Mesothelial cell of epicardium (in vitro differentiated cells): ENCODE data around the gene HCRT. TPM values are rescaled to one million over a fixed set of nuclear protein-coding genes. Genes with fewer than 3 reads are reported as not detected.
A peak's percentile ranks its signal among the peaks of the same experiment; 100 is the strongest.

Experiments used
- DNase-seq, 2 experiments: peaks; one replicate each; pipeline ENCODE4 v3.0.0; 2021; ENCODE audit warnings: low spot score in 2 of 2; ENCODE audit not compliant: unreplicated experiment in 2 of 2
- H3K27ac Mint-ChIP-seq: 2 replicates; pipeline ENCODE4 v1.8.0; 2021; ENCODE audit warnings: mixed read lengths
- H3K27me3 Mint-ChIP-seq: 2 replicates; pipeline ENCODE4 v1.8.0; 2021; ENCODE audit warnings: low read depth, mixed read lengths
- H3K36me3 Mint-ChIP-seq: 2 replicates; pipeline ENCODE4 v1.8.0; 2021; ENCODE audit warnings: mixed read lengths
- H3K4me1 Mint-ChIP-seq: 2 replicates; pipeline ENCODE4 v1.8.0; 2021; ENCODE audit warnings: mixed read lengths
- H3K4me3 Mint-ChIP-seq: 2 replicates; pipeline ENCODE4 v1.8.0; 2021; ENCODE audit warnings: mild to moderate bottlenecking, moderate library complexity, mixed read lengths
- H3K9me3 Mint-ChIP-seq: 2 replicates; pipeline ENCODE4 v1.8.0; 2021; ENCODE audit warnings: mixed read lengths
- CTCF ChIP-seq: fragments of 200-600 bp; sonication (generic); IDR thresholded peaks from one replicate; pipeline ENCODE4 v1.5.0; 2021; ENCODE audit warnings: antibody characterized with exemption; ENCODE audit not compliant: unreplicated experiment
- total RNA-seq: library from RNA; stranded (reverse); gene quantifications from 3 replicates; pipeline ENCODE4 v1.2.1, GENCODE V29; 2021

HCRT gene
- total RNA-seq, 1 donor from 2014 or later: not detected

GRCh38 chr17:42179335-42179734 lies 5.9 kb downstream of the HCRT start:
- H3K36me3 Mint-ChIP-seq: no peaks in the 10 kb centered on the region
- no peaks in the 10 kb centered on the region for H3K9me3 Mint-ChIP-seq
- H3K4me1 Mint-ChIP-seq: peaks cover 7% of the 10 kb centered on the region
- no peak for TF ChIP-seq CTCF
- peaks cover 76% of the 10 kb centered on the region for H3K27me3 Mint-ChIP-seq
- no peak overlapping the region for H3K4me3 Mint-ChIP-seq
- H3K27ac Mint-ChIP-seq: no peak overlapping the region
- no peak for DNase-seq

GRCh38 chr17:42178817-42179216 lies 6.4 kb downstream of the HCRT start:
- Mint-ChIP-seq H3K4me1 (peaks cover 7% of the 10 kb centered on the region), H3K27ac (no peak overlapping the region), H3K9me3 (no peaks in the 10 kb centered on the region), H3K36me3 (no peaks in the 10 kb centered on the region), H3K4me3 (no peak overlapping the region), H3K27me3 (peaks cover 73% of the 10 kb centered on the region)
- TF ChIP-seq CTCF: no peak
- no peak for DNase-seq

- no peak overlapping the region for H3K4me3 Mint-ChIP-seq
- no peaks in the 10 kb centered on the region for H3K9me3 Mint-ChIP-seq
- no peak for DNase-seq
- peaks cover 61% of the 10 kb centered on the region for H3K27me3 Mint-ChIP-seq
- H3K36me3 Mint-ChIP-seq: no peaks in the 10 kb centered on the region
- peaks cover 10% of the 10 kb centered on the region for H3K4me1 Mint-ChIP-seq
- H3K27ac Mint-ChIP-seq: no peak overlapping the region
- TF ChIP-seq CTCF: no peak
Observed at GRCh38 chr17:42177684-42178083, 7.6 kb downstream of the HCRT start.

- H3K4me3 Mint-ChIP-seq: no peak overlapping the region
- TF ChIP-seq CTCF: no peak
- H3K9me3 Mint-ChIP-seq: no peaks in the 10 kb centered on the region
- H3K36me3 Mint-ChIP-seq: no peaks in the 10 kb centered on the region
- H3K4me1 Mint-ChIP-seq: peaks cover 25% of the 10 kb centered on the region
- peaks cover 29% of the 10 kb centered on the region for H3K27me3 Mint-ChIP-seq
- DNase-seq: no peak
- no peak overlapping the region for H3K27ac Mint-ChIP-seq
Observed at GRCh38 chr17:42174126-42174783, 11.0 kb downstream of the HCRT start.

GRCh38 chr17:42171831-42172230 lies 13.4 kb downstream of the HCRT start:
- Mint-ChIP-seq H3K27ac (no peak overlapping the region), H3K4me3 (no peak overlapping the region), H3K4me1 (peaks cover 25% of the 10 kb centered on the region), H3K36me3 (no peaks in the 10 kb centered on the region), H3K9me3 (no peaks in the 10 kb centered on the region), H3K27me3 (peaks cover 11% of the 10 kb centered on the region)
- TF ChIP-seq CTCF: no peak
- DNase-seq: peak in 1 of 2 experiments; percentile 61
